NCI-H1436 treated with DMSO at 0.1 percent for 48 hours (cell line): ENCODE results near the gene BAIAP3.

ENCODE experiments used
- DNase-seq: peaks from one replicate; lab custom pipeline; 2025; lab: John Stamatoyannopoulos, UW

BAIAP3 gene

GRCh38 chr16:1299012-1299867, 34.2 kb upstream of the BAIAP3 start:
- DNase-seq, result no peak

GRCh38 chr16:1299868-1300203, 33.6 kb upstream of the BAIAP3 start:
- DNase-seq, result no peak

- no peak for DNase-seq
Measured at GRCh38 chr16:1300664-1301476, 32.6 kb upstream of the BAIAP3 start.

GRCh38 chr16:1301562-1301961, 31.9 kb upstream of the BAIAP3 start:
- DNase-seq, result no peak

DNA sequence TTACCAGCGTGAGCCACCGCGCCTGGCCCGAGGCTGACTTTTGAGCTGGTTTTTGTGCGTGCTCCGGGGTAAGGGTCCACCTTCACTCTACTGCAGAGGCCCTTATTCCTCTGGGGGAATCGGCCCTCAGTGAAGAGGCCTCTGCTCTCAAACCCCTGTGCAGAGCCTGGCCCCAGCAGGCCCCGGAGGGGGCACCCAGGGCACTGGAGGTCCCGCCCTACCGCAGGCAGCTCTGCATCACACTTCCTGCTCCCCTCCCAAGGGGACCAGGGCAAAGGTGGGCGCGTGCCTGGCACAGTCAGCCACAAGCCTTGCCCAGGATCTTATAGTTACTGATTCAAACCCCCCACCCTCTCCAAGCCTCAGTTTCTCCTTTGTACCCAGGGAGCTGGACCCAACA, 27.6 kb upstream of the BAIAP3 start:
- DNase-seq, result no peak

DNA sequence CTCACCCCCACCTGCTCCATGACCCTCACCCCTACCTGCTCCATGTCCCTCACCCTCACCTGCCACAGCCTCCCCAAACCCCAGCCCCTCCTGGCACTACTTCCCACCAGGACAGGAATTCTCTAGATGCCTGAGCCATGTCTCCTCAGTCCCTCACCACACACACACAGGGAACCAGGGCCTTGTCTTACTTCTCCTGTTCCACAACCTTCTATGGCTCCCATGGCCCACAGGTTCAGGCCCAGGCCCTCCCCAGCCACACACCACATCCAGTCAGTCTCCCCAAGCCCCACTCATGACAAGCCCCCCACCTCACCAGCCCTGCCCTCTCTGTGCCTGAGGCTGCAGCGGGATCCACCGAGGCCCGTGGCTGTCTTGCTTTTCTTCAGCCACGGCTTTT, 27.1 kb upstream of the BAIAP3 start:
- no peak for DNase-seq

- DNase-seq, result no peak
Measured at GRCh38 chr16:1308036-1308976, 25.1 kb upstream of the BAIAP3 start.

DNA sequence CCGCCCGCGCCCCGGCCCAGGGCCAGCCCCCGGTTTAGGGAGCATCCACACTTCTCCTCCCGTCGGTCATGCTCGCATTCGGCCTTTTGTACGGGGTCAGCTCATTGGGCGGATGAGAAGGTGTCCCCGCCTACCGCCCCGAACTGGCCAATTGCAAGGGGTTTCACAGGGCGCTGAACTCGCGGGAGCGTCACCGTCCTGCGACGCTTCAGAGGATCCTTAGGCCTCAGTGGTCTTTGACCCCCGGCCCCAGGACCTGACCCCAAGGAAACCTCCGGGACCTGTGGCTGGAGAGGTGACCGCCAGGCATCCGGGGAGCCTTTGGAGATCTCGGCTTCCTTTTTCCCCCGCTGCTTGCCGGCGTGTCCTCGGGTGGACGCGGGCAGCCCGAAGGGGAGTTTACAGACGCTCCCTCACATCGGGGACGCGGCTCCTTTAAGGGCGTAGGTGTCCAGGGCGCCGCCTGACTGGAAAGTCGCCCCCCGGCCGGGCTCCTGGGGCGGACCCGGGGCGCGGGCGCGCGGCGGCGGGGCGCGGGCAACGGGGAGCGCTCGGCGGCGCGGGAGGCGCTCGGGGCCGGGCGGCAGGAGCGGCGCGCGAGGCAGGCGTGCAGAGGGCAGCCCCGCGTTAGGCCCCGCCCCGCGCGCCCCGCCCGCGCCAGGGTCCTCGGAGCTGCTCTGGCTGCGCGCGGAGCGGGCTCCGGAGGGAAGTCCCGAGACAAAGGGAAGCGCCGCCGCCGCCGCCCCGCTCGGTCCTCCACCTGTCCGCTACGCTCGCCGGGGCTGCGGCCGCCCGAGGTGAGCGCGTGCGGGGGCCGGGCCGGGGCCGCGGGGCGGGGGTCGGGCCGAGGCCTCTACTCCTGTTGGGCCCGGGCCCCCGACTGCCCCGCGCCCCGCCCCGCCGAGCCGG, 24.2 kb upstream of the BAIAP3 start, which contains the start of gene UBE2I:
TSS of gene UBE2I (plus strand) at position 660 of the 909 bp plus-strand sequence. CDS start 4,395 bp downstream, outside the sequence.
- DNase-seq, result peak; percentile 60

DNA sequence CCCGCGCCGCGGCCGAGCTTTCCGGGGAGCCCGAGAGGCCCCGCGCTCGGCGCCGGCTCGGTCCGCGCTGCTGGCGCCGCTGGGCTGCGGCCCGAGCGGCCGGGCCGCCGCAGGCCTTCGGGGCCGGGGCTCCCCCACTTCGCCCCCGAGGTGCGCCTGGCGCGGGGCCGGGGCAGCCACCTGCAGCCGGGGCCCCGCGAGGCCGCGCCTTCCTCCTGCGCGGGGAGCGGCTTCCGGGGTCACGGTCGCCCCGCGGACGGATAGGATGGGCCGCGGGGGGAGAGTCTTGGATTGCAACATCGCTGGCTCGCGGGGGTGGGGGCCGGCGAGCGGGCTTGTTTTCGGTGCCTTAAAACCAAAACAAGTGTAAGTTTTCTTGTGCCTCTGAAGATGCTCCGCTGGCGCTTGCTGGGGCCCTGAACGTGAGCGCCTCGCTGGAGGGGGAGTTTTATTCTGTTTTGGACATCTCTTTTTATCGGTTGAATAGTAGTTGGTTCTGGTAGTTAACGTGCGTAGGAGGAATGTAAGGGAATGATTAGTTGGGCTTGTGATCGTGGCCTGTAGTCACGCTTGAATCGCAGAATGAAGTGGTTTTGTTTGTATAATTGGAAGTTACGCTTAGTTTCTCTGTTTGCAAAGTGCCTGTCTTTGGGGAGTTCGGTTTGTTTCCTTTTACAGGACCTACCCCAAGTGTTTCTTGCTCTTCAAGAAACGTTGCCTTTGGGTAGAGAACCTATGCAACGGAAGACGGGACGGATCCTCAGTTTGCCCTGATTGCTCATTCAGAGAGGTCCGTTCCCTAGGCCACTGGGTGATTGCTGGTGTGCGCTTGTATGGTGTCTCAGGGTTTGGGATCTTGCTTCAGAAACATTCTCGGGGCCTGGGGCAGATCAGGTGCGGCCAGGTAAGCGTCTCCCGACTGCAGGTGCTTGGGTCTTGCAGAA, 23.3 kb upstream of the BAIAP3 start:
- DNase-seq, result no peak

DNA sequence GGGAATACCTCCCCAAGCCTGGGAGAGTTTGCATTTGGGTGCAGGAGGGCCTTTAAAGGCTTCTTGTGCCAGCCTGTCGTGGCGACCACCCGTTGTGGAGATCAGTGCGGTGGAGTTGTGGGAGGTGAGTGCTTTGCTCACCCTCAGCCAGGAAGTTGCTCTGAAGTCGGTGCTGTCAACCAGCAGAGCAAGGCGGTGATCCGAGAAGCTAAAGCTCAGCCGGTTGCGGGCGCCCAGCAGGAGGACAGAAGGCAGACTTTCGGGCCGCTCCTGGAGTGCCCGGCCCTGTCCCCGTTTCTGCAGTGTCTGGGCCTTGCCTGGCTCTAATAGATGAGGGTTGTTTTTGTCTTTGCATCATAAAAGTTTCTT, 22.6 kb upstream of the BAIAP3 start:
- DNase-seq, result no peak

- DNase-seq, result no peak
Measured at GRCh38 chr16:1311212-1311737, 22.2 kb upstream of the BAIAP3 start.

DNA sequence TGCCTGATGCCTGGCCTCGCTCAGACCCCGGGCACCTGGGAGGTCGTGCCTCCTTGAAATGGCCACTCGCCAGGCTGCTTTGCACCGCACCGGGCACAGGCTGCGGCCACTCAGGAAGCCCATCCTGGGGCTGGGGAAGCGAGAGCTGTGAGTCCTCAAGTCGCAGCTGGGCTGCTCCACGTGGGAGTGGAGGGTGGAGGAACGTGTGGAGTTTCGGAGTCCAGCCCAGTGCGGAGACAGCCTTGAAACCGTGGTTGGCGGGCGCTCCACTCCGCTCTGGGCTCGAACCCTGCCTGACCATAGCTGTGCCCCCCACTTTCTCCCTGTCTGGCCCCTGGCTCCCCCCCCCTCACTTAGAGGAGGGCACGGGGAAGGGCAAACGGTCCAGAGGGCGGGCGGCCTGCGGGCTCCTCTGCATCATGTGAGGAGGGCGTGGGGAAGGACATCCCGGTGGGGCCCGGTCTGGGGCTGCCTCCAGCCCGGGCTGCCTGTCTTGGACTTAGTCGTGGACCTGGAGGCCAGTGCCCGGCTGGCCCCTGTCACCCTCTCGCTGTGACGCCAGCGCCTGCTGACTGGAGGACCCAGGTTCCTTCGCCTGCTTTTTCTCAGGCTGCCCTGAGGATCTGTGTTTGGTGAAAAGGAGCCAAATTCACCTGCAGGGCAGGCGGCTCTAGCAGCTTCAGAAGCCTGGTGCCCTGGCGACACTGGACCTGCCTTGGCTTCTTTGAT, 21.5 kb upstream of the BAIAP3 start:
- DNase-seq, result no peak

GRCh38 chr16:1312467-1312816, 21.0 kb upstream of the BAIAP3 start:
- DNase-seq, result no peak

GRCh38 chr16:1312903-1313302, 20.5 kb upstream of the BAIAP3 start:
- DNase-seq, result no peak

- no peak for DNase-seq
Measured at GRCh38 chr16:1313721-1314369, 19.6 kb upstream of the BAIAP3 start.

GRCh38 chr16:1314399-1315068, 18.9 kb upstream of the BAIAP3 start:
- no peak for DNase-seq

GRCh38 chr16:1315081-1316032, 18.1 kb upstream of the BAIAP3 start:
- no peak for DNase-seq
